ENCODE data around the gene SLC25A39. TPM values are rescaled to one million over a fixed set of nuclear protein-coding genes. Genes with fewer than 3 reads are reported as not detected.

Gene SLC25A39
- total and polyA plus RNA-seq, 9 of the 15 experiments (the other 6 are each of a cell fraction or from before 2014, with no cell fraction given): 4.8 to 267 (median 140) TPM

DNA sequence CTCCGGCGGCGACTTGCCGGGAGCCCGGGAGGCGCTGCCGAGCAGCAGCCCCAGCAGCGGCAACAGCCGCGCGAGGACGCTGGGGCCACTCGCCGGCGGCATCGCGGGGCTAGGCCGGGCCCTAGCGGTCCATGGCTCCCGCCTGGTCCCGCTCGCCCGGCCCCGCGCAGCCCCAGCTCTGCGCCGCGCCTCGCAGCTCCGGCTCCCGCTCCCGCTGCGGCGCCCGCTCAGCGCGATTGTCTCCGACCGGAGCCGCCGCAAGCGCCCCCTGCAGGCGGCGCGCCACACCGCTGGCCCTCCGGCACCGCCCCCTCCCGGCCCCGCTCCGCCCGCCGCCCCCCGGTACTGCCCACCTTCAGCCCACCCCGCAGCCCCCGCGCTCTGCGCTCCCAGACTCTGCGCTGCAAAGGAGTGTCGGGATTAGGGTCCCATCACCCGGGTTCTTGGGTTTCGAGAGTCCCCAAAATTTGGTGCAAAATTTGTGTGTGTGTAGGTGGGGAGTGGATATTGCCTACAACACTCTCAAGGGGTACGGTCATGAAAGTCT lies 39.1 kb upstream of the SLC25A39 start, which contains the start of gene FAM171A2 (continued):
- TF ChIP-seq, protein P1, sequence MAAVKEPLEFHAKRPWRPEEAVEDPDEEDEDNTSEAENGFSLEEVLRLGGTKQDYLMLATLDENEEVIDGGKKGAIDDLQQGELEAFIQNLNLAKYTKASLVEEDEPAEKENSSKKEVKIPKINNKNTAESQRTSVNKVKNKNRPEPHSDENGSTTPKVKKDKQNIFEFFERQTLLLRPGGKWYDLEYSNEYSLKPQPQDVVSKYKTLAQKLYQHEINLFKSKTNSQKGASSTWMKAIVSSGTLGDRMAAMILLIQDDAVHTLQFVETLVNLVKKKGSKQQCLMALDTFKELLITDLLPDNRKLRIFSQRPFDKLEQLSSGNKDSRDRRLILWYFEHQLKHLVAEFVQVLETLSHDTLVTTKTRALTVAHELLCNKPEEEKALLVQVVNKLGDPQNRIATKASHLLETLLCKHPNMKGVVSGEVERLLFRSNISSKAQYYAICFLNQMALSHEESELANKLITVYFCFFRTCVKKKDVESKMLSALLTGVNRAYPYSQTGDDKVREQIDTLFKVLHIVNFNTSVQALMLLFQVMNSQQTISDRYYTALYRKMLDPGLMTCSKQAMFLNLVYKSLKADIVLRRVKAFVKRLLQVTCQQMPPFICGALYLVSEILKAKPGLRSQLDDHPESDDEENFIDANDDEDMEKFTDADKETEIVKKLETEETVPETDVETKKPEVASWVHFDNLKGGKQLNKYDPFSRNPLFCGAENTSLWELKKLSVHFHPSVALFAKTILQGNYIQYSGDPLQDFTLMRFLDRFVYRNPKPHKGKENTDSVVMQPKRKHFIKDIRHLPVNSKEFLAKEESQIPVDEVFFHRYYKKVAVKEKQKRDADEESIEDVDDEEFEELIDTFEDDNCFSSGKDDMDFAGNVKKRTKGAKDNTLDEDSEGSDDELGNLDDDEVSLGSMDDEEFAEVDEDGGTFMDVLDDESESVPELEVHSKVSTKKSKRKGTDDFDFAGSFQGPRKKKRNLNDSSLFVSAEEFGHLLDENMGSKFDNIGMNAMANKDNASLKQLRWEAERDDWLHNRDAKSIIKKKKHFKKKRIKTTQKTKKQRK (IDR thresholded peaks at IDR 0.05; ENCODE audit: borderline replicate concordance, low read depth, low read length): no peak
- TF ChIP-seq ZNF507 (tag; conservative IDR thresholded peaks at IDR 0.05) (no peak), GATAD2B (IDR thresholded peaks at IDR 0.05; ENCODE audit: borderline replicate concordance) (peak; percentile 89), ZNF395 (CRISPR knock-in tag; IDR thresholded peaks at IDR 0.05) (0 out of 2 replicates have a peak, but pooled peaks have one; percentile 27), KLF16 (IDR thresholded peaks at IDR 0.05) (no peak), MXD1 (CRISPR knock-in tag; IDR thresholded peaks at IDR 0.05; ENCODE audit: borderline replicate concordance, poor library complexity, severe bottlenecking) (no peak), SRSF3 (IDR thresholded peaks at IDR 0.05; ENCODE audit: insufficient read depth, low read length) (no peak), MBD2 (IDR thresholded peaks at IDR 0.05; ENCODE audit: borderline replicate concordance, low read depth) (no peak), JUND (IDR thresholded peaks at IDR 0.05; ENCODE audit: borderline replicate concordance, low read depth, low read length) (no peak), JUND (tag; IDR thresholded peaks at IDR 0.05; ENCODE audit: borderline replicate concordance, low read depth, low read length) (no peak), ZFP30 (CRISPR knock-in tag; IDR thresholded peaks at IDR 0.05; ENCODE audit: borderline replicate concordance) (no peak), SMAD2 (IDR thresholded peaks at IDR 0.05; ENCODE audit: low read depth, low read length) (no peak), SRF (CRISPR knock-in tag; IDR thresholded peaks at IDR 0.05) (no peak)
- TF ChIP-seq, protein P2, sequence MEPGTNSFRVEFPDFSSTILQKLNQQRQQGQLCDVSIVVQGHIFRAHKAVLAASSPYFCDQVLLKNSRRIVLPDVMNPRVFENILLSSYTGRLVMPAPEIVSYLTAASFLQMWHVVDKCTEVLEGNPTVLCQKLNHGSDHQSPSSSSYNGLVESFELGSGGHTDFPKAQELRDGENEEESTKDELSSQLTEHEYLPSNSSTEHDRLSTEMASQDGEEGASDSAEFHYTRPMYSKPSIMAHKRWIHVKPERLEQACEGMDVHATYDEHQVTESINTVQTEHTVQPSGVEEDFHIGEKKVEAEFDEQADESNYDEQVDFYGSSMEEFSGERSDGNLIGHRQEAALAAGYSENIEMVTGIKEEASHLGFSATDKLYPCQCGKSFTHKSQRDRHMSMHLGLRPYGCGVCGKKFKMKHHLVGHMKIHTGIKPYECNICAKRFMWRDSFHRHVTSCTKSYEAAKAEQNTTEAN (CRISPR knock-in tag; IDR thresholded peaks at IDR 0.05): no peak
- TF ChIP-seq, protein P3, sequence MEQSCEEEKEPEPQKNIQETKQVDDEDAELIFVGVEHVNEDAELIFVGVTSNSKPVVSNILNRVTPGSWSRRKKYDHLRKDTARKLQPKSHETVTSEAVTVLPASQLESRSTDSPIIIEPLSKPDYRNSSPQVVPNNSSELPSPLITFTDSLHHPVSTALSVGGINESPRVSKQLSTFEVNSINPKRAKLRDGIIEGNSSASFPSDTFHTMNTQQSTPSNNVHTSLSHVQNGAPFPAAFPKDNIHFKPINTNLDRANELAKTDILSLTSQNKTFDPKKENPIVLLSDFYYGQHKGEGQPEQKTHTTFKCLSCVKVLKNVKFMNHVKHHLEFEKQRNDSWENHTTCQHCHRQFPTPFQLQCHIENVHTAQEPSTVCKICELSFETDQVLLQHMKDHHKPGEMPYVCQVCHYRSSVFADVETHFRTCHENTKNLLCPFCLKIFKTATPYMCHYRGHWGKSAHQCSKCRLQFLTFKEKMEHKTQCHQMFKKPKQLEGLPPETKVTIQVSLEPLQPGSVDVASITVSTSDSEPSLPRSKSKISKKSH (CRISPR knock-in tag; IDR thresholded peaks at IDR 0.05): no peak
